NCI-H1694 treated with DMSO at 0.1 percent for 48 hours (cell line): ENCODE results near the gene KCNQ2.

ENCODE experiments used
- DNase-seq: peaks from one replicate; lab custom pipeline; 2025; lab: John Stamatoyannopoulos, UW

KCNQ2 gene

DNA sequence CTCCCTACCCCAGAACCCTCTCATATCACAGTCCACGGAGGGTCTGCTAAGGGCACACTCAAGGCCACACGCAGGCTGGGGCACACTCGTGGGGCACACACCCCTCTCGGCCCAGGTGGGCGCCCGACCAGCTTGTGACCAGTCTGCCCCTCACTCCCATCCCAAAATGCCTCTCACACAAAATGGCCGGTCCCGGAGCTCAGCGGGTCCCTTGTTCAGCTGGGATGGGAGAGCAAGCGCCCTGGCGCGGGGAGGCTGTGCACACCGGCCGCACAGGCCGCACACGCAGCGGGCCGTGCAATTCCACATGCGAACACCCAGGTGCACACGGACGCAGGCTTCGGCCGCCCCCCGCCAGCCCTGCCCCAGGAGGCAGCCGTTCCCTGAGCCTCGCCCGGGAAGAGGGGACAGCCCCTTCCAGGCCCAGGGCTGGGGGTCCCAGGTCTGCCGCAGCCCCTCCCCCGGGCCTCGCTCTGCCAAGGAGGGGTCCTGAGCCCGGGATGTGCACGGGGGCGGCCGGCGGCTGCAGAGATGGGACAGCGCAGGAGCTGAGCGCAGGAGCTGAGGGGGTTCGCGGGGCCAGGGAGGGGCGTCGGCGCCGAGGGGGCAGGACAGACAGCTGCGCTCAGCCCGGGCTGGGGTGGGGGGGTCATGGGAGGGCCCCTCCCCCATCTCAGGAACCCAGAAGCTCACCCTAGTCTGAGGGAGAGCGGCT, 1.3 kb downstream of the KCNQ2 start:
- DNase-seq: no peak

- DNase-seq: no peak
Observed at GRCh38 chr20:63470410-63470809, 2.0 kb downstream of the KCNQ2 start.

GRCh38 chr20:63469713-63470101, 2.7 kb downstream of the KCNQ2 start:
- no peak for DNase-seq

DNA sequence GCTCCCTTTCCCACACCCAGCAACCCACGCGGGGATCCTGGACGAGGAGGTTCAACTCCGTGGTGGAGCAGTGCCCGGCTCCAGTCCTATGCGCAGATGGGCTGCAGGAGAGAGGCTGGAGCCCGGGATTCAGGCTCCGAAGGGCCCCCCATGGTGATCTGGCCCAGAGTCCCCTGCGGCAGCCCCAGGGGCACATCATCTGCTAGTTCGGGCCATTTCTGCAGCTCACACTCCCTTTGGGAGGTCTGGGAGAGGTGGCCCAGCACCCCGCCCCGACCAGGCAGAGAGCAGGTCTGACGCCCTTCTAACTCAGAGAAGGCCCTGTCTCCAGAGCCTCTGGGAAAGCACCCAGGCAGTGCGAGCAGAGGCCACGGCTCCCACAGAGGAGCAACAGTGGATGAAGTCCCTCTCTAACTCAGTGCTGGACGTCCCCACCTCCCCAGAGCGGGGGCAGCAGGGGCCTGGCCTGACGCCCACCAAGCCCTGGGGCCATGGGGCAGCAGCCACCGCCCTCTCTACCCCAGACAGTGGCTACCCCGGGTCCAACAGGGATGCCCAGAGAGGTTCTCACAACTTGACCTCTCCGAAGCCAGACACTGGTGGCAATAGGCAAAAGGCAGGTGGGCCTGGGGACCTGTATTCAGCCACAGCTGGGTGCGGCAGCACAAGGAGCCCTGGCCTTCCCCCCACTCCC, 3.3 kb downstream of the KCNQ2 start:
- DNase-seq: no peak

DNA sequence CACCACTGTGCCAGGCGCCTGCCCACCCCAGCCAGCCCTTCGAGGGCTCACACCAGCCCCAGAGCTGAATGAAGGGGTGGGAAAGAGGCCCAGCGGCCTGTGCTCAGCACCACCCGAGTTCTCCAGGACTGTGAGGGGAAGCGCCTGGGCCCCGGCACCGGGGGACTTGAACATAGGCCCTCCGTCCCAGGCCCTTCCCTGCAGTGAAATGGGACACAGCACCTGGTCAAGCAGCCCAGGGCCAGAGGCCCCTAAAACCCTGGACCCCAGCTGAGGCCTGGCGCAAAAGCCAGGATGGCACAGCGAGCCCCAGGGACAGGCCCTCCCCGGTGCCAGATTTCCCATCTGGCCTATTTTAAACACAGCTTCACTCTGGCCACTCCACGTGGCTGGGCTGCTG, 4.0 kb downstream of the KCNQ2 start:
- no peak for DNase-seq

GRCh38 chr20:63467294-63468083, 5.0 kb downstream of the KCNQ2 start:
- DNase-seq: no peak

DNA sequence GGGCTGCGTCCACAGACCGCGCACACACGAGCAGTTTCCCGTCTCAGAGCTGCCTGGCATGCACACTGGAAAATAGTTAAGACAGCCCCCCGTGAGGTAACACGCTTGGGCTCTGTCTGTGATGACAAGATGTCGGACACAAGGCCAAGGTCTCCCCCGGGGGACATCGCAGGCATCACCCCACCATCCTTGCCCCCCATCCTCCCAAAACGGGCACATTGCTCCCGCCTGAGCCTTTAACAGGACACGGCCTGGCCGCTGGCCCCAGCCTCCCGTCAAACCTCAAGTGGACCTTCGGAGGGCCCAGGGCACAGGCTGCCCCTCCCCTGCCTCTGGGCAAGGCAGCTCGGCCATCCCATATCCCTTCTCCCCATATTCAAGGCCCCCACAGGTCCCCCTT, 5.6 kb downstream of the KCNQ2 start:
- DNase-seq: no peak

- no peak for DNase-seq
Observed at GRCh38 chr20:63466250-63466825, 6.1 kb downstream of the KCNQ2 start.

GRCh38 chr20:63465380-63466249, 6.8 kb downstream of the KCNQ2 start:
- DNase-seq: no peak

GRCh38 chr20:63464289-63464635, 8.2 kb downstream of the KCNQ2 start:
- DNase-seq: no peak

DNA sequence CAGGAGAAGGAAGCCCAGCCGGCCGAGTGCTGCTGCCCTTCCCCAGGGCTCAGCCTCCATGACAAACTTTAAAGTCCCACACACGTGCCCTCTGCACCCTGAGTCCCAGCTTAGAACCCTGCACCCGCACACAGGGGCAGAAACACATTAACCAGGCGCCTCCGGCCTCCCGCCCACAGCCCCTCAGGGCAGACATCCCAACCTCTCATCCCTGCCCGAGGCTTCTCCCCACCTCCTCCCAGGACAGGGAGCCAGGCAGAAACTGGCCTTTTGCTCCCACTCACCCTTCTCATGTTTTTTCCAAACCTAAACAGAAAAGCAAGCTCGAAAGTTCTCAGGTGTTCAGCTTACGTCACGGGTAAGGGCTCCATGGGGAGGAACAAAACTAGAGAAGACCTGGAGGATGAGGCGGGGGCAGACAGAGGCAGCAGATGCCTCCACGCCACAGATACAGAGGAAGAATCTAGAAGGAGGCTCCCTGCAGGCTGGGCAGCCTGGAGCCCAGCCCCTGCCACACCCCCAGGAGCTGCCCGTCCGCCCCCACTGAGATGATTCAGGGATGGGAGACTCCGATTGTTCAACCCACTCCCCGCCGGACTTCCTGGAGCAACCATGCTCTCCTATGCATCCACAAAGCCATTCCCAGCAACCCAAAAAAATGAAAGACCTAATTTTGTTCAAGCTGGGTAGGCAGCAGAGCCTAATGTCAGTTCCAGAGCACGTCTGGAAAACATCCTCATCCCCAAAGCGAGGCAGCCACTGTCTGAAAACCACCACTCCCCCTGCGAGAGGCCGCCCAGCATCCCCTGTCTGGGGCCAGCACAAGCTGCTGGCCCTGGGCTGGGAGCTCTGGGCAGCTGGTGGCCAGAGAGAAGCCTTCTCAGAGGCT, 8.8 kb downstream of the KCNQ2 start:
- no peak for DNase-seq

DNA sequence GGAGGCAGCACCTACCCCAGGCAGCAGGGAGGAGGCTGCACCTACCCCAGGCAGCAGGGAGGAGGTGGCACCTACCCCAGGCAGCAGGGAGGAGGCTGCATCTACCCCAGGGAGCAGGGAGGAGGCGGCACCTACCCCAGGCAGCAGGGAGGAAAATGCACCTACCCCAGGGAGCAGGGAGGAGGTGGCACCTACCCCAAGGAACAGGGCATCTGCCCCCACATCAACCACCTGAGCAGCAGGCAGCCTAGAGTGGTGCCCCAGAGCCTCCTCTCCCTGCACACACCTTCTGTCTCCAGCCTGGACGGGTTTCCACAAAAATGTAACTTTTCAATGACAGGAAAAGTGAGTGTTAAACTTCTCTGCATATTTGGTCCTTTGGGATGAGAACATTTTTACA, 10.2 kb downstream of the KCNQ2 start:
- no peak for DNase-seq

DNA sequence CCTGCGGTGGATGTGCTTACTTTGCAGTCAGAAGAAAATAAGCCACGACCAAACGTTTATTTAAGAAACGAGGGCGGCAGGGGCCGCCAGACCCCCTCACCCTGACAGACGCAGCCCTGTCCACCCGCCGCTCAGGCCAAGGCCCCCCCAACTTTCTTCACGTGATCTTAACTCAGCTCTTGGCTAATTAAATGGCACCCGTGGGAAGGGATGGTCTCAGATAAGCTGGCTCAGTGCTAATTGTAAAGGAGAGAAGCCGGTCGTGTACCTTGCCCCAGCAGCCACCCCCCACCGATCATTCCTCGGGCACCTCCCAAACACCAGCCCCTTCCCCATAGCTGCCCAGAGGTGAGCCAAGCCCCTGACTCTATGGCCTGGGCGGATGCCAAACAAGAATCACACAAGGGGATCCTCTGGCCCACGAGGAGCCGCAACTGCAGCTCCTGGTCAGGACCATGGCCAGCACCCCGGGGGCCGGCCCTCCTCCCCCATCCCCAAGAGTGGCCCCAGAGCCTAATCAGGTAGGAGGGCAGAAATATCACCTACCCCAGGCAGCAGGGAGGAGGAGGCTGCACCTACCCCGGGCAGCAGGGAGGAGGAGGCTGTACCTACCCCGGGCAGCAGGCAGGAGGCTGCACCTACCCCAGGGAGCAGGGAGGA, 11.2 kb downstream of the KCNQ2 start:
- no peak for DNase-seq

GRCh38 chr20:63459070-63459380, 13.4 kb downstream of the KCNQ2 start:
- DNase-seq: no peak

- DNase-seq: no peak
Observed at GRCh38 chr20:63458170-63459069, 14.0 kb downstream of the KCNQ2 start.

- peak; percentile 14 for DNase-seq
Observed at GRCh38 chr20:63457737-63458136, 14.7 kb downstream of the KCNQ2 start.

- DNase-seq: no peak
Observed at GRCh38 chr20:63456429-63457284, 15.8 kb downstream of the KCNQ2 start.

- DNase-seq: no peak
Observed at GRCh38 chr20:63455568-63455859, 16.9 kb downstream of the KCNQ2 start.
